ENCODE data around the gene ANKRD24. TPM values are rescaled to one million over a fixed set of nuclear protein-coding genes. Genes with fewer than 3 reads are reported as not detected.

Gene ANKRD24
- total RNA-seq, 4 donors from 2014 or later, result 0.83 to 3.9 (median 1.6) TPM

DNA sequence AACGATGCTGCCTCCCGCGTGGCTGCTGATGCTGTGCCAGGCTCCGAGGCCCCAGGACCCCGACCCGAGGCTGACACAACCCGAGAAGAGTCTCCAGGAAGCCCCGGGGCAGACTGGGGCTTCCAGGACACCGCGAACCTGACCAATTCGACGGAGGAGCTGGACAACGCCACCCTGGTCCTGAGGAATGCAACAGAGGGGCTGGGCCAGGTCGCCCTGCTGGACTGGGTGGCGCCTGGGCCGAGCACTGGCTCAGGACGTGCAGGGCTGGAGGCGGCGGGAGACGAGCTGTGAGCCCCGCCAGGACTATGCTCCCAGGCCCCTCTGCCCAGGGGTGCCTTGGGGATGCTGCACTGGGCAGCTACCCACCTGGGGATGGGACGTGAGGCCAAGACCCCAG, 10.8 kb upstream of the ANKRD24 start:
- H3K4me1 ChIP-seq, result peaks cover 0 to 16% (median 0%) of the 10 kb centered on the region in 4 donors
- no peak for DNase-seq
- no peak overlapping the region for H3K27ac ChIP-seq
- peaks cover 0 to 31% (median 0%) of the 10 kb centered on the region in 3 donors for H3K36me3 ChIP-seq
- H3K27me3 ChIP-seq, result no peaks in the 10 kb centered on the region
- no peak for TF ChIP-seq POLR2A (IDR thresholded peaks at IDR 0.05)
- TF ChIP-seq, protein P1, sequence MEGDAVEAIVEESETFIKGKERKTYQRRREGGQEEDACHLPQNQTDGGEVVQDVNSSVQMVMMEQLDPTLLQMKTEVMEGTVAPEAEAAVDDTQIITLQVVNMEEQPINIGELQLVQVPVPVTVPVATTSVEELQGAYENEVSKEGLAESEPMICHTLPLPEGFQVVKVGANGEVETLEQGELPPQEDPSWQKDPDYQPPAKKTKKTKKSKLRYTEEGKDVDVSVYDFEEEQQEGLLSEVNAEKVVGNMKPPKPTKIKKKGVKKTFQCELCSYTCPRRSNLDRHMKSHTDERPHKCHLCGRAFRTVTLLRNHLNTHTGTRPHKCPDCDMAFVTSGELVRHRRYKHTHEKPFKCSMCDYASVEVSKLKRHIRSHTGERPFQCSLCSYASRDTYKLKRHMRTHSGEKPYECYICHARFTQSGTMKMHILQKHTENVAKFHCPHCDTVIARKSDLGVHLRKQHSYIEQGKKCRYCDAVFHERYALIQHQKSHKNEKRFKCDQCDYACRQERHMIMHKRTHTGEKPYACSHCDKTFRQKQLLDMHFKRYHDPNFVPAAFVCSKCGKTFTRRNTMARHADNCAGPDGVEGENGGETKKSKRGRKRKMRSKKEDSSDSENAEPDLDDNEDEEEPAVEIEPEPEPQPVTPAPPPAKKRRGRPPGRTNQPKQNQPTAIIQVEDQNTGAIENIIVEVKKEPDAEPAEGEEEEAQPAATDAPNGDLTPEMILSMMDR (IDR thresholded peaks at IDR 0.05), result no peak
- no peak overlapping the region for H3K4me3 ChIP-seq
- H3K9me3 ChIP-seq, result peaks cover 0 to 6% (median 0%) of the 10 kb centered on the region in 4 donors

DNA sequence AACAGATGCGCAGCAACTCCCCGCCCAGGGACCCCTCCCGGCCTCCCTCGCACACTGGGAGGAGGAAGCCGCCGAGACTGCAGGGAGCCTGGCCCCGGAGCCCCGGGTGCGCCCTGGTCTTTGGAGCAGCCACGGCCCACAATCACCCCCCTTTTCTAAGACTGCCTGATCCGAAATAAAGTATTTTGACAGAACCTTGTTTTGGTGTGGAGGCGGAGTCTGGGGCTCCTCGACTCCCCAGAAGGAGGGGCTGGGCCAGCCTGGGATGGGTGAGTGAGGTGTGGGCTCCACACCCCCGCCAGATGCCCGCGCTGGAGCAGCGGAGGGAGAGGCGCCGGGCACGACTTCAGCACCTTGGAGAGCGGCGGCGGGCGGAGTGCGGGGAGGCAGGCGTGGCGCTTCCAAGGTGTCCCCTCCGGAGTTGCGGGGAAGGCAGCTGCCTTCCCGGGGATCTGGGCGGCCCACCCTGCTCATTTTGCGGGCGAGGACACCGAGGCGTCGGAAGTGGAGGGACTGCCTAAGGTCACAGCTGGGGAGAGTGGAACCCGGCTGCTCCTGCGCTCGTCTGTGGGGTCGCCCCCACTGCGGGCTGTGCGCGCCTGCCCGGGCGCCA, 9.5 kb upstream of the ANKRD24 start:
- DNase-seq, result peak; percentile 21 to 84 (median 72)
- Histone ChIP-seq H3K36me3 (peaks cover 0 to 36% (median 0%) of the 10 kb centered on the region in 3 donors), H3K27ac (peak overlapping the region in 1 of 4 donors; percentile 50), H3K4me3 (no peak overlapping the region), H3K9me3 (peaks cover 0 to 6% (median 0%) of the 10 kb centered on the region in 4 donors), H3K27me3 (no peaks in the 10 kb centered on the region), H3K4me1 (peaks cover 0 to 16% (median 0%) of the 10 kb centered on the region in 4 donors)
- peak in 1 of 2 donors; percentile 35 for TF ChIP-seq POLR2A (IDR thresholded peaks at IDR 0.05)
- TF ChIP-seq, protein P1 (IDR thresholded peaks at IDR 0.05), result no peak

DNA sequence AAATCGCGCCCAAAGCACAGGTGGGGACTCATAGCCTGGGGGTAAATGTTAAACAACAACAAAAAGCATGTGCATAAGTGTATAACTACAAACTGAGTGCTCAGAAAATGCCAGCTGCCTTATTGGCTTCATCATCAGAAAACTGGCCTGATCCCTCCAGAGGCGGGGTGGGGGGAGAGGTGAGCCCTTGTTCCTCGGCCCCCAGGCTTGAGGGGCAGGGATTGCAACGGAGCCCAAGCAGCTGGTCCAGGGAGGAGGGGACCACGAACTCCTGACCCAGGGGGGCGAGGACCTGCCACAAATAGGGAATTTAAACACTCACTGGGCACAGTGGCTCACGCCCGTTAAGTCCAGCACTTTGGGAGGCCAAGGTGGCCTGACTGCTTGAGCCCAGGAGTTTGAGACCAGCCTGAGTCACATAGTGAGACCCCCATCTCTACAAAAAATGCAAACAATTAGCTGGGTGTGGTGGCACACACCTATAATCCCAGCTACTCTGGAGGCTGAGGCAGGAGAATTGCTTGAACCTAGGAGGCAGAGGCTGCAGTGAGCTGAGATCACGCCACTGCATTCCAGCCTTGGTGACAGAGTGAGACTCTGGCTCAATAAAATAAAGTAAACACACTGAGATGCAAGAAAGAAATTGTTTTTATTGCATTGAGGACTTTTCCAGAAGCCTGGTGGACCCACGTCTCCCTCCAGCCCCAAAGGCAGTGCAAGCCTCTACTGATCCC, 8.8 kb upstream of the ANKRD24 start:
- DNase-seq, result no peak
- peaks cover 0 to 6% (median 0%) of the 10 kb centered on the region in 4 donors for H3K9me3 ChIP-seq
- no peaks in the 10 kb centered on the region for H3K27me3 ChIP-seq
- peaks cover 0 to 43% (median 0%) of the 10 kb centered on the region in 3 donors for H3K36me3 ChIP-seq
- no peak for TF ChIP-seq POLR2A (IDR thresholded peaks at IDR 0.05)
- TF ChIP-seq, protein P1 (IDR thresholded peaks at IDR 0.05), result no peak
- H3K27ac ChIP-seq, result peak overlapping the region in 1 of 4 donors; percentile 50
- H3K4me3 ChIP-seq, result no peak overlapping the region
- peaks cover 0 to 16% (median 0%) of the 10 kb centered on the region in 4 donors for H3K4me1 ChIP-seq

DNA sequence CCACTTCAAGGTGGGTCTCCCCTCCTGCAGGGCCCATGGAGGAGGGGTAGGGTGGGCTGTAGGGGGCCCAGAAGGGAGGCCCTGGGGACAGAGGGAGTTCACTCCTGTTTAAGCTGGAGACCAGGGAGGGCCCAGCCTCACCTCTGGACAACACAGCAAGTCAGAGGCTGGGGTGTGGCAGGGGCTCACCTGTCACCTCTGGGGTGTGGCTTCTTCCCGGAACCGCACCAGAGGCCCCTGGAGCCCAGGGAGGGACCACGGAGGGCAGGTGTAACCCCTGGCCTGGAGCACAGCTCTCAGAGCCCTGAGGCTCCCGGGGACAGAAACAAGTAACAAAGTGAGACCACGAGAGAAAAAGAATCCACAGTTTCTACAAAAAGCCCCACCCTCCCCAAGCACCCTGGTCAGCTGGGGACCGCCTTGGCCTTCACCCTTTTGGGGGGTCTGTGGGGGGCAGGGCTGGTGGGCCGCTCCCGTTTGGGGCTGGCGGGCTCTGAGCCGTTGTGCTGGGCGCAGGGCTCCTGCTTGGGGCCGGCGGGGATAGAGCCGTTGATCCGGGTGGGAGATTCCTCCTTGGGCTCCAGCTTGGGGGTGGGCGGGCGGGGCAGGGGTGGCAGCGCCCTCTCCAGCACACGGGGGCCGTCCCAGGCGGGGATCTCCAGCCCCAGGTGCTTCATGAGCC, 8.1 kb upstream of the ANKRD24 start:
- Histone ChIP-seq H3K36me3 (peaks cover 0 to 47% (median 0%) of the 10 kb centered on the region in 3 donors), H3K27me3 (no peaks in the 10 kb centered on the region), H3K9me3 (peaks cover 0 to 6% (median 0%) of the 10 kb centered on the region in 4 donors), H3K4me1 (peaks cover 0 to 16% (median 0%) of the 10 kb centered on the region in 4 donors), H3K4me3 (no peak overlapping the region), H3K27ac (no peak overlapping the region)
- TF ChIP-seq, protein P1 (IDR thresholded peaks at IDR 0.05), result no peak
- no peak for TF ChIP-seq POLR2A (IDR thresholded peaks at IDR 0.05)
- no peak for DNase-seq

DNA sequence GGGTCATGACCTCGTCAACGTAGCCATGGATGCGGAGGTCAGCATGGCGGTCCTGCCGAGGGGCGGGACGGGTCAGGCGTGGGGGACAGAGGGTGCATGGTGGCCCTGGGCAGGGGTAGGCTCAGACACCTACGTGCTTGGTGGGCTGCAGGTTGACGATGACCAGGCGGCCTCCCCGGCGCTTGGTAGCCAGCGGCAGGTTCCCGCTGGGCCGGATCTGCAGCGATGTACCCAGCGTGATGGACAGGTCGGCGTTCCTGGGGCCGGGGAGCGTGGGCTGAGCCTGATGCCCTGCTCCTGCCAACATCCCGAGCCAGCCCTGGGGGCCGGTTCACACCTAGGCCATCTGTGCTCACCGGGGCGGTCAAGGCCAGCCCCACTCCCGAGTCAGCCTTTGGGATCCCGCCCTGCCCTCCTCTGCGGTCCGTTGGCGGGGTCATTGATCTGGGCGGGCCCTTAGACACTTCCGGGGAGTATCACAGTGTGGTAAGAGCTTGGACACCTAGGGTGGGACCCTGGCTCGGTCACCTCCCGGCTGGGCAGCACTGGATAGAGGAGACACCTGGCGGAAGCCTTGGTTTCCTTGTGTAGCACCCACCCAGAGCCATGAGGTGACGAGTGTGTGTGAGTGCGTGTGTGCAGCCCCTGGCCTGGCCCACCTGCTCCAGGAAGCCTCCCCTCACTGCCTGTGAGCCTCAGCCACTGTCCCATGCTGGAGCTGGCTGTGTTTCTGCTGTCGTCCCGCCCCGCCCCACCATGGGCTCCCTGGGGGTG, 7.4 kb upstream of the ANKRD24 start:
- DNase-seq, result no peak
- Histone ChIP-seq H3K27me3 (no peaks in the 10 kb centered on the region), H3K4me1 (peaks cover 0 to 16% (median 0%) of the 10 kb centered on the region in 4 donors), H3K27ac (no peak overlapping the region), H3K9me3 (peaks cover 0 to under 1% (median 0%) of the 10 kb centered on the region in 4 donors), H3K4me3 (no peak overlapping the region), H3K36me3 (peaks cover 0 to 47% (median 0%) of the 10 kb centered on the region in 3 donors)
- TF ChIP-seq, protein P1 (IDR thresholded peaks at IDR 0.05), result no peak
- TF ChIP-seq POLR2A (IDR thresholded peaks at IDR 0.05), result no peak
